ENCODE results near the gene CDK17. TPM values are rescaled to one million over a fixed set of nuclear protein-coding genes. Genes with fewer than 3 reads are reported as not detected.
A peak's percentile ranks its signal among the peaks of the same experiment; 100 is the strongest.
"Not testable (repeated sequence)": the region's sequence is repeated elsewhere in the genome, so short reads cannot be mapped to it uniquely, and the experiment has no call there.

The CDK17 gene
- total RNA-seq, 1 donor from 2014 or later = 35.9 TPM

DNA sequence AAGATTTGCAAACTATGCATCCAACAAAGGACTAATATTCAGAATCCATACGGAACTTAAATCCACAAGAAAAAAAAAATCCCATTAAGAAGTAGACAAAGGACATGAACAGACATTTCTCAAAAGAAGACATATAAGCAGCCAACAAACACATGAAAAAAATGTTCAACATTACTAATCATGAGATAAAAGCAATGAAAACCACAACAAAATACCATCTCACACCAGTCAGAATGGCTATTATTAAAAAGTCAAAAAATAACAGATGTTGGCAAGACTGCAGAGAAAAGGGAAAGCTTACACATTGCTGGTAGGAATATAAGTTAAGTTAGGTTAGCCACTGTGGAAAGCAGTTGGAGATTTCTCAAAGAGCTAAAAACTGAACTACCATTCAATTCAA lies 16.2 kb downstream of the CDK17 start:
- TF ChIP-seq, protein P1, sequence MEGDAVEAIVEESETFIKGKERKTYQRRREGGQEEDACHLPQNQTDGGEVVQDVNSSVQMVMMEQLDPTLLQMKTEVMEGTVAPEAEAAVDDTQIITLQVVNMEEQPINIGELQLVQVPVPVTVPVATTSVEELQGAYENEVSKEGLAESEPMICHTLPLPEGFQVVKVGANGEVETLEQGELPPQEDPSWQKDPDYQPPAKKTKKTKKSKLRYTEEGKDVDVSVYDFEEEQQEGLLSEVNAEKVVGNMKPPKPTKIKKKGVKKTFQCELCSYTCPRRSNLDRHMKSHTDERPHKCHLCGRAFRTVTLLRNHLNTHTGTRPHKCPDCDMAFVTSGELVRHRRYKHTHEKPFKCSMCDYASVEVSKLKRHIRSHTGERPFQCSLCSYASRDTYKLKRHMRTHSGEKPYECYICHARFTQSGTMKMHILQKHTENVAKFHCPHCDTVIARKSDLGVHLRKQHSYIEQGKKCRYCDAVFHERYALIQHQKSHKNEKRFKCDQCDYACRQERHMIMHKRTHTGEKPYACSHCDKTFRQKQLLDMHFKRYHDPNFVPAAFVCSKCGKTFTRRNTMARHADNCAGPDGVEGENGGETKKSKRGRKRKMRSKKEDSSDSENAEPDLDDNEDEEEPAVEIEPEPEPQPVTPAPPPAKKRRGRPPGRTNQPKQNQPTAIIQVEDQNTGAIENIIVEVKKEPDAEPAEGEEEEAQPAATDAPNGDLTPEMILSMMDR (IDR thresholded peaks at IDR 0.05; ENCODE audit: unreplicated experiment) = no peak
- no peak overlapping the region for H3K4me3 Mint-ChIP-seq (ENCODE audit: low read depth)
- H3K4me1 Mint-ChIP-seq (ENCODE audit: low read depth) = peaks cover 3% of the 10 kb centered on the region
- no peaks in the 10 kb centered on the region for H3K27me3 Mint-ChIP-seq
- no peak overlapping the region for H3K27ac Mint-ChIP-seq
- peaks cover 21% of the 10 kb centered on the region for H3K36me3 Mint-ChIP-seq (ENCODE audit: insufficient read depth)
- H3K9me3 Mint-ChIP-seq (ENCODE audit: low read depth) = peaks cover 28% of the 10 kb centered on the region
- DNase-seq (ENCODE audit: low spot score, unreplicated experiment) = no peak

DNA sequence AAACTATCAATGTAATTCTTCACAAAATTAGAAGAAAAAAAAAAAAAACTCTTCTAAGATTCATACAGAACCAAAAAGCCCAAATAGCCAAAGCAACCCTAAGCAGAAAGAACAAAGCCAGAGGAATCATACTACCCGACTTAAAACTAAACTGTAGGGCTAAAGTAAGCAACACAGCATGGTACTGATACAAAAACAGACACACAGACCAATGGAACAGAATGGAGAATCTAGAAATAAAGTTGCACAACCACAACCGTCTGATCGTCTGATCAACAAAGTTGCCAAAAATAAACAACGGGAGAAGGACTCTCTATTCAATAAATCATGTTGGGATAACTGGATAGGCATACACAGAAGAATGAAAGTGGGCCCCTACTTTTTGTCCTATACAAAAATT lies 16.9 kb downstream of the CDK17 start:
- peaks cover 29% of the 10 kb centered on the region for H3K9me3 Mint-ChIP-seq (ENCODE audit: low read depth)
- H3K27me3 Mint-ChIP-seq = no peaks in the 10 kb centered on the region
- H3K4me1 Mint-ChIP-seq (ENCODE audit: low read depth) = peaks cover 2% of the 10 kb centered on the region
- DNase-seq (ENCODE audit: low spot score, unreplicated experiment) = no peak
- TF ChIP-seq, protein P1 (IDR thresholded peaks at IDR 0.05; ENCODE audit: unreplicated experiment) = no peak
- H3K4me3 Mint-ChIP-seq (ENCODE audit: low read depth) = no peak overlapping the region
- H3K36me3 Mint-ChIP-seq (ENCODE audit: insufficient read depth) = peaks cover 22% of the 10 kb centered on the region
- H3K27ac Mint-ChIP-seq = no peak overlapping the region

DNA sequence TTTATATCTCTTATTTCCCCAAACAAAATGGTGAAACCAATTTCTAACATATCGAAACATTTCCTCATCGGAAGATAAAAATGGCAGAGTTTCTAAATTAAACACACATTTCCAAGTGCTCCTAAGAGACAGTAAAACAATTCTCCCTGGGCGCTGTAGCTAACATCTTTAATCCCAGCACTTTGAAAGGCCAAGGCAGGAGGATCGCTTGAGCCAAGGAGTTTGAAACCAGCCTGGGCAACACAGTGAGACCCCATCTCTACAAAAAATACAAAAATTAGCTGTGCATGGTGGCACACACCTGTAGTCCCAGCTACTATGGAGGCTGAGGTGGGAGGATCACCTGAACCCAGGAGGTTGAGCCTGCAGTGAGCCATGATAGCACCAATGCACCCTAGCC lies 20.5 kb downstream of the CDK17 start:
- H3K27ac Mint-ChIP-seq = not testable (repeated sequence)

DNA sequence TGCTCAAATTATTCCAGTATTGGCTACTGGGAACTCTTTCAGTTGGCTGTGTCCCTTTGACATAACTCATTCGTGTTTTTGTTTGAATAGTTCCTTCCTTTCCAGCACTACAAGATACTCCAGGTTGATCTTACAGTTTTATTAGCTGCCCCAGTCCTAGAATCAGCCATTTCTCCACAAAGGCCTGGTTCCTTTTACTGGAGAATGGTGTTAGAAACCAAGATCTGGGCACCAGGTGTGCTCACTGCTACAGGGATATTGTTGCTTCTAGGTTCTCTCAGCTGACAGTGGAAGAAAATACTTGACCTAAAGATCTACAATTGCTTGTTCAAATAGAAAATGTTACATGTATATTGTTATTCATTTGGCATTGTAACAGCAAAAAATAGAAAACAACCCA lies 21.9 kb downstream of the CDK17 start:
- Mint-ChIP-seq H3K27ac (no peak overlapping the region), H3K4me3 (ENCODE audit: low read depth) (no peak overlapping the region), H3K4me1 (ENCODE audit: low read depth) (peaks cover 9% of the 10 kb centered on the region), H3K27me3 (no peaks in the 10 kb centered on the region), H3K36me3 (ENCODE audit: insufficient read depth) (peaks cover 19% of the 10 kb centered on the region), H3K9me3 (ENCODE audit: low read depth) (peaks cover 23% of the 10 kb centered on the region)
- TF ChIP-seq, protein P1 (IDR thresholded peaks at IDR 0.05; ENCODE audit: unreplicated experiment) = no peak
- DNase-seq (ENCODE audit: low spot score, unreplicated experiment) = no peak

More for the DNA sequence above, 20.5 kb downstream of the CDK17 start:
- not testable (repeated sequence) for DNase-seq (ENCODE audit: low spot score, unreplicated experiment); H3K4me1 Mint-ChIP-seq (ENCODE audit: low read depth); H3K4me3 Mint-ChIP-seq (ENCODE audit: low read depth); H3K27me3 Mint-ChIP-seq
- H3K9me3 Mint-ChIP-seq (ENCODE audit: low read depth) = peaks cover 31% of the 10 kb centered on the region
- H3K36me3 Mint-ChIP-seq (ENCODE audit: insufficient read depth) = peaks cover 24% of the 10 kb centered on the region

DNA sequence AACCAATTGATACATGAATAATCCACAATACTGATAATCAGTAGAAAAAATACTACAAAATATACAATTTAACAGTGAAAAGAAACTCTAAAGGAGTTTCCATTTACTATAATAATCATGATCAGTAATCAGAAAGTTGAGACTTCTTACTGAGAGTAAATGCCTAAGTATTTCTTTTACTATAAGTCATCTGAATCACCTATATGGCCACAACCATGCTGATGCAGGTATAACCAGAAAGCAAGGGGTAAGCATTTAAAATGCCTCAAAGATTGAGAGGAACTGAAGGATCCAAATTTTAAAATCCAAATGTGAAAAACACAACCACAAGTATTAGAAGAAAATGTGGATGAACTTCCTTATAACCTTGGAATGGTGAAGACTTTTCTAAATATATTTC lies 23.4 kb downstream of the CDK17 start:
- Mint-ChIP-seq H3K4me3 (ENCODE audit: low read depth) (no peak overlapping the region), H3K27ac (no peak overlapping the region), H3K36me3 (ENCODE audit: insufficient read depth) (peaks cover 8% of the 10 kb centered on the region), H3K4me1 (ENCODE audit: low read depth) (peaks cover 12% of the 10 kb centered on the region), H3K27me3 (no peaks in the 10 kb centered on the region), H3K9me3 (ENCODE audit: low read depth) (peaks cover 10% of the 10 kb centered on the region)
- DNase-seq (ENCODE audit: low spot score, unreplicated experiment) = no peak
- TF ChIP-seq, protein P1 (IDR thresholded peaks at IDR 0.05; ENCODE audit: unreplicated experiment) = no peak

DNA sequence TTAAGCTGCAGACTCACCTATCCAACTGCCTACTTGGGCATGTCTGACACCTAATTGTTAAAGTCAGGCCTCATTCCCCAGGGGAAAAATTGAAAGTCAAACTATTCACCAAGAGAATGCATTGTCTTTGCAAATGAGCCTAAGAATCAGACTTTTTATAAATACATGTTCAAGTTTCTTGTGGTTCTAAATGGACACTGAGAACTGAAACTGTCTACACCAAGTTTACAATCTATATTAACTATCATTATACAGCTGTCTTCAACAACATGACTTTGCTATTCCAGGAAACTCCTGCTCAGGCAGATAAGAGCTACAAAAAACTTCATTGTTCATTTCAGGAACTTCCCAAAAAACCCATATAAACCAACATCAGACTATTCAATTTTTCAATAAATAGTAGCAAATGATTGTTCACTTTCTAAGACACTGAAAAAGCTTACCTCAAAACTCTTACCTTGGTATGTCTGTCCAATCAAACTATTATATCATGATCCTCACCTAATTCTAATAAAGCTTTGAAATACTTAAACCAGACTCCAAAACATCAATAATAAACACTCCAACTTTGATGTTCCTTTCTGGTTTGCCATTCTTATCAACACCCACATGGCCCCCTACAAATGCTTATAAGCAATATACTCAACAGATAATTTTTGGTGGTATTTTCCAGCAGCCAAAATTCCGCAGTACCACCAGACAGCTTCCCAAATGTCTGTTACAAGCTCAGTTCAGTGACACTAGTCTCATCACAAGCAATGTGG lies 24.2 kb downstream of the CDK17 start:
- Mint-ChIP-seq H3K27ac (peak overlapping the region; percentile 37), H3K36me3 (ENCODE audit: insufficient read depth) (peaks cover 8% of the 10 kb centered on the region), H3K27me3 (no peaks in the 10 kb centered on the region), H3K4me3 (ENCODE audit: low read depth) (no peak overlapping the region), H3K9me3 (ENCODE audit: low read depth) (peaks cover 10% of the 10 kb centered on the region), H3K4me1 (ENCODE audit: low read depth) (peaks cover 16% of the 10 kb centered on the region)
- TF ChIP-seq, protein P1 (IDR thresholded peaks at IDR 0.05; ENCODE audit: unreplicated experiment) = no peak
- DNase-seq (ENCODE audit: low spot score, unreplicated experiment) = no peak

Measured in progenitor cell of endocrine pancreas (in vitro differentiated cells).